Measurements from ENCODE around the gene IL24. TPM values are rescaled to one million over a fixed set of nuclear protein-coding genes. Genes with fewer than 3 reads are reported as not detected.

IL24 gene
- total RNA-seq, 1 donor from 2014 or later = not detected

- DNase-seq (ENCODE audit: low read depth) = peak; percentile 91
These were observed 54.9 kb downstream of the IL24 start for GRCh38 chr1:206952171-206952570.

DNA sequence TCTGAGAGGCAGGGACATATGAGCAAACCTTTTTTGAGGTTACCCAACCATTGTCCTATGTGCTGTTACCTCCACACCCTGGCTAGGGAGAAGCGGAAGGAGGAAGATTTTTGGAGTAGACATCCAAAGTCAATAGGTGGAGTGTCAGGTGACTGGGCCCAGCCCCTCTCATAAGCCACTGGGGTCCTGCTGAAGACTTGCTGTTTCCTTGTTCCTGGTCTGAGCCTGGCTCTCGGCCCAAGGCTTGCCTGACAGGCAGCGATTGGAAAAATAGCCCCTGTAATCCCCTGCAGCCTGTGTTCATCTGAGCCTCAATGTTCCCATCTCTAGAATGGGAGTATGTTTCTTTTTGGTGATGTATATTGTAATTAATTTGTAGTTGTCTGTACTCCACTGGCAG is 55.9 kb downstream of the IL24 start:
- no peak for DNase-seq (ENCODE audit: low read depth)

DNA sequence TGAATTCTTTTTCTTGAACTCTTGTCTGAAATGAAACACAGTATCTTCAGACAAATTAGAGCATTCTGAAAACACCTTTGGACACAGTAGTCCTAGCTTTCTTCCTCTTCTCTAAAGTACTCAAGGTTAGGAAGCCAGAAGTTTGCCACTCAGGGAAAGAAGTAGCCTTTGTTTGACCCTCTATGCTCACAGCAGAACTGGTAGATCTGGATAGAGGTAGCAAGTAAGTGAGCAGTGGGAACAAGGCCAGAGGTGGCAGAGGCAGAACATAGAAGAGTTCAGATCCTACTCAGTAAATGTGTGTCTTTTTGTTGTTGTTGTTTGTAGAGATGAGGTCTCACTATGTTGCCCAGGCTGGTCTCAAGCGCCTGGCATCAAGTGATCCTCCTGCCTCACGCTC is 56.4 kb downstream of the IL24 start:
- no peak for DNase-seq (ENCODE audit: low read depth)

Other genes starting within 250 kb of the IL24 start
- 35.3 and 85.1 TPM in 2 replicates for gene MAPKAPK2, start 212.5 kb upstream of the IL24 start, total RNA-seq
- not detected in 2 replicates for gene IL19, start 126.7 kb upstream of the IL24 start, total RNA-seq
- gene IL10, start 124.9 kb upstream of the IL24 start, total RNA-seq = not detected in 2 replicates
- not detected in 2 replicates for gene IL20, start 31.8 kb upstream of the IL24 start, total RNA-seq
- 0.05 TPM in 1 of 2 replicates, not detected in the other for gene FCMR, start 24.5 kb downstream of the IL24 start, total RNA-seq
- gene PIGR, start 49.0 kb downstream of the IL24 start, total RNA-seq = 3.8 and 15.7 TPM in 2 replicates
- gene FCAMR, start 73.0 kb downstream of the IL24 start, total RNA-seq = 0.69 and 3.6 TPM in 2 replicates
- gene C1orf116, start 135.3 kb downstream of the IL24 start, total RNA-seq = 16.3 and 17.9 TPM in 2 replicates
- 15.1 and 15.5 TPM in 2 replicates for gene YOD1, start 153.8 kb downstream of the IL24 start, total RNA-seq
- 10.7 and 15.8 TPM in 2 replicates for gene PFKFB2, start 155.8 kb downstream of the IL24 start, total RNA-seq
- gene C4BPB, start 191.4 kb downstream of the IL24 start, total RNA-seq = not detected in 2 replicates
- 0.05 TPM in 1 of 2 replicates, not detected in the other for gene C4BPA, start 206.8 kb downstream of the IL24 start, total RNA-seq